Ishikawa (cell line): ENCODE data around the gene DKK3.

Source experiments
- CEBPB ChIP-seq: IDR thresholded peaks from 2 replicates; pipeline ENCODE4 v1.6.1; 2012
- CREB1 ChIP-seq: IDR thresholded peaks from 2 replicates; pipeline ENCODE4 v1.6.1; 2012; ENCODE audit warnings: low read depth
- EGR1 ChIP-seq: IDR thresholded peaks from 2 replicates; pipeline ENCODE4 v1.6.1; 2012
- EP300 ChIP-seq: IDR thresholded peaks from 2 replicates; pipeline ENCODE4 v1.6.1; 2012; ENCODE audit warnings: borderline replicate concordance
- FOXM1 ChIP-seq: IDR thresholded peaks from 2 replicates; pipeline ENCODE4 v1.6.1; 2012; ENCODE audit warnings: low read depth, borderline replicate concordance
- MAX ChIP-seq: IDR thresholded peaks from 2 replicates; pipeline ENCODE4 v1.6.1; 2012
- NFIC ChIP-seq: IDR thresholded peaks from 2 replicates; pipeline ENCODE4 v1.6.1; 2012
- RAD21 ChIP-seq: IDR thresholded peaks from 2 replicates; pipeline ENCODE4 v1.6.1; 2012; ENCODE audit warnings: low read depth
- TAF1 ChIP-seq: IDR thresholded peaks from 2 replicates; pipeline ENCODE4 v1.6.1; 2012; ENCODE audit warnings: low read depth, mild to moderate bottlenecking
- TCF12 ChIP-seq: IDR thresholded peaks from 2 replicates; pipeline ENCODE4 v1.6.1; 2012; ENCODE audit warnings: low read depth
- TEAD4 ChIP-seq: IDR thresholded peaks from 2 replicates; pipeline ENCODE4 v1.6.1; 2012
- YY1 ChIP-seq: IDR thresholded peaks from 2 replicates; pipeline ENCODE4 v1.6.1; 2012; ENCODE audit warnings: low read depth
- ZBTB7A ChIP-seq: IDR thresholded peaks from 2 replicates; pipeline ENCODE4 v1.6.1; 2012; ENCODE audit warnings: low read depth
- TF ChIP-seq, protein P1 (sequence below): IDR thresholded peaks from 2 replicates; pipeline ENCODE4 v1.6.1; 2012
- TF ChIP-seq, protein P2 (sequence below): IDR thresholded peaks from 2 replicates; pipeline ENCODE4 v1.6.1; 2012; ENCODE audit warnings: low read depth, mild to moderate bottlenecking

DKK3 gene

GRCh38 chr11:11972730-11973341 is 35.6 kb downstream of the DKK3 start:
- TF ChIP-seq CREB1 (no peak), YY1 (no peak), EGR1 (no peak), TCF12 (no peak), FOXM1 (no peak), EP300 (no peak), RAD21 (no peak), CEBPB (no peak), NFIC (no peak), TEAD4 (no peak), ZBTB7A (no peak), MAX (no peak)
- TF ChIP-seq, protein P1, sequence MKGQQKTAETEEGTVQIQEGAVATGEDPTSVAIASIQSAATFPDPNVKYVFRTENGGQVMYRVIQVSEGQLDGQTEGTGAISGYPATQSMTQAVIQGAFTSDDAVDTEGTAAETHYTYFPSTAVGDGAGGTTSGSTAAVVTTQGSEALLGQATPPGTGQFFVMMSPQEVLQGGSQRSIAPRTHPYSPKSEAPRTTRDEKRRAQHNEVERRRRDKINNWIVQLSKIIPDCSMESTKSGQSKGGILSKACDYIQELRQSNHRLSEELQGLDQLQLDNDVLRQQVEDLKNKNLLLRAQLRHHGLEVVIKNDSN, result no peak
- TF ChIP-seq, protein P2, sequence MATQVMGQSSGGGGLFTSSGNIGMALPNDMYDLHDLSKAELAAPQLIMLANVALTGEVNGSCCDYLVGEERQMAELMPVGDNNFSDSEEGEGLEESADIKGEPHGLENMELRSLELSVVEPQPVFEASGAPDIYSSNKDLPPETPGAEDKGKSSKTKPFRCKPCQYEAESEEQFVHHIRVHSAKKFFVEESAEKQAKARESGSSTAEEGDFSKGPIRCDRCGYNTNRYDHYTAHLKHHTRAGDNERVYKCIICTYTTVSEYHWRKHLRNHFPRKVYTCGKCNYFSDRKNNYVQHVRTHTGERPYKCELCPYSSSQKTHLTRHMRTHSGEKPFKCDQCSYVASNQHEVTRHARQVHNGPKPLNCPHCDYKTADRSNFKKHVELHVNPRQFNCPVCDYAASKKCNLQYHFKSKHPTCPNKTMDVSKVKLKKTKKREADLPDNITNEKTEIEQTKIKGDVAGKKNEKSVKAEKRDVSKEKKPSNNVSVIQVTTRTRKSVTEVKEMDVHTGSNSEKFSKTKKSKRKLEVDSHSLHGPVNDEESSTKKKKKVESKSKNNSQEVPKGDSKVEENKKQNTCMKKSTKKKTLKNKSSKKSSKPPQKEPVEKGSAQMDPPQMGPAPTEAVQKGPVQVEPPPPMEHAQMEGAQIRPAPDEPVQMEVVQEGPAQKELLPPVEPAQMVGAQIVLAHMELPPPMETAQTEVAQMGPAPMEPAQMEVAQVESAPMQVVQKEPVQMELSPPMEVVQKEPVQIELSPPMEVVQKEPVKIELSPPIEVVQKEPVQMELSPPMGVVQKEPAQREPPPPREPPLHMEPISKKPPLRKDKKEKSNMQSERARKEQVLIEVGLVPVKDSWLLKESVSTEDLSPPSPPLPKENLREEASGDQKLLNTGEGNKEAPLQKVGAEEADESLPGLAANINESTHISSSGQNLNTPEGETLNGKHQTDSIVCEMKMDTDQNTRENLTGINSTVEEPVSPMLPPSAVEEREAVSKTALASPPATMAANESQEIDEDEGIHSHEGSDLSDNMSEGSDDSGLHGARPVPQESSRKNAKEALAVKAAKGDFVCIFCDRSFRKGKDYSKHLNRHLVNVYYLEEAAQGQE, result no peak

DNA sequence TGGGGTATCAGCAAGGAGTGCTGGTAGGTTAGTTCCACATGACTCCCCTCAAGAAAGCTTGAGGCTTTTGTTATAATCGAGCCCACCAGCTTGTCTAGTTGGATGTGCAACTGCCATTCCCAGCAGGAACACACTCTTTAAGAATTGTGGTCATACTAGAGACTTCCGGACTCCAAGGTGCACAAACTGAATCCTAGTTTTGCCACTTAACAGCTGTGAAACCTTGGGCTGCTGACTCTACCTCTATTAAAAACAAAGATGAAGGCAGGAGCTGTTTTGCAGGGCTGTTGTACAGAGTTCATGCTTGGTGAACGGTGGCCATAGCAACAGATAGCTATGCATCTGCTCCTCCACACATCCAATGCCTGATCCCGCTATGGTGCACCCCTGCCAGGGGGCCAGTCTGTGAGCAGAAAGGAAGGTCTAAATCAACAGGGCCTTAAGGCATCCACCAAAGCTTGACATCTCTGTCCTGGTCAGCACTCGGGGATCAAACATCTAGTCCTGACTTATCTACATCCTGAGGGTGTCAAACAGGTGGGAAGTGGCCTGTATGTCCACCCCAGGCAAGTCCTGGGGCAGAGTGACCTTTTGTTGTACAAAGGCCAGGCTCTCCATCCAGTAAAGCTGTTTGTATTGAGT is 36.4 kb downstream of the DKK3 start:
- no peak for TF ChIP-seq CEBPB
- no peak for TF ChIP-seq EGR1
- TF ChIP-seq YY1, result no peak
- no peak for TF ChIP-seq ZBTB7A
- TF ChIP-seq, protein P1, result no peak
- TF ChIP-seq CREB1, result no peak
- TF ChIP-seq FOXM1, result no peak
- TF ChIP-seq EP300, result no peak
- no peak for TF ChIP-seq RAD21
- no peak for TF ChIP-seq TEAD4

GRCh38 chr11:11970556-11970955 is 37.9 kb downstream of the DKK3 start:
- no peak for TF ChIP-seq ZBTB7A
- TF ChIP-seq, protein P2, result no peak
- no peak for TF ChIP-seq TEAD4
- TF ChIP-seq EGR1, result no peak
- TF ChIP-seq EP300, result no peak
- TF ChIP-seq TAF1, result no peak
- no peak for TF ChIP-seq RAD21
- TF ChIP-seq YY1, result no peak
- TF ChIP-seq CREB1, result no peak
- no peak for TF ChIP-seq CEBPB
- TF ChIP-seq, protein P1, result no peak

DNA sequence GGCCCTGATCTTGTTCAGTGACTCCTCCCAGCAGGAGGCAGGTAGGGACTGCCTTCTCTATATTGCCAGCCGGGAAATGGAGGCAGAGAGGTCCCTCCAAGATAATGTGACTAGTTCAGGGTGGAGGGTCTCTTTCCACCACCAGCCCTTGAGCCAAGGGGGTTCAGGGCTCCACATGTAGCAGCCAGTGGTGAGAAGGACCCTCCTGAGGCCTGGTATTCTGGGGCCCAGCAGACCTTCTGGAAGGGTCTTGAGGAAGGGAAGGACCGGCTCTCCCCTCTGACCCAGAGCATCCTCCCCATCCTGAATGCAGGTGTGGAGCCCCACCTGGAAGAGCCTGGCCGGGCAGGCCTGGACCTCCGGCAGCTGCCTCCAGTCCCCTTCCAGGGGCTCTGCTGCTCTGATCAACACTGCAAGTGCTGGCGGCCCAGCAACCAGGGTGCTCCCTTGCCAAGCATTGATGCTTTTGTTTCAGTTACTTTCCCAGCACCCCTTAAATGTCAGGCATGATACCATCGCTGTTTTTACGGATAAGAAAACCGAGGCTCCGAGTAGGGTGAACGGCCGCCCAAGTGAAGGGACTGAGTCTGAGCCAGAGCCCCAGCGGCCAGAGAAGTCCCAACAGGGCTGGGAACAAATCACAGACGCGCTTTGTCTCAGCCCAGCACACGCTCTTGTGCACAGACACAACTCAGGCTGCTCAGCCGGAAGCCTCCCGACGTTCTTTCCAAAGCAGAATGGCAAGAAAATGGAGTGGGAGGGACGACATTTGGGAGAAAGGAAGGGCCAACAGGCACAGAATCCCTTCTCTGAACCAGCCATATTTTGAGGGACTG is 38.8 kb downstream of the DKK3 start:
- TF ChIP-seq MAX (no peak), TEAD4 (no peak), TAF1 (no peak), CREB1 (no peak), TCF12 (no peak), EGR1 (no peak), YY1 (no peak), ZBTB7A (no peak), EP300 (no peak), CEBPB (no peak)
- TF ChIP-seq, protein P2, result no peak
- TF ChIP-seq, protein P1, result no peak
